Stimulated activated CD8-positive, alpha-beta memory T cell treated with anti-CD3 and anti-CD28 coated beads, Interleukin-15, amount 100 ng/mL, for 1 hour (primary cell): ENCODE results near the gene LCN2.

Experiments used
- DNase-seq: peaks from one replicate; pipeline ENCODE4 v3.0.0-alpha.2; 2020; ENCODE audit warnings: low read depth

The LCN2 gene

GRCh38 chr9:128201441-128202369 is 52.5 kb downstream of the LCN2 start:
- no peak for DNase-seq

GRCh38 chr9:128202648-128203023 is 53.4 kb downstream of the LCN2 start:
- DNase-seq, result no peak
